ENCODE data around the gene LMAN1. TPM values are rescaled to one million over a fixed set of nuclear protein-coding genes. Genes with fewer than 3 reads are reported as not detected.

Gene LMAN1
- total RNA-seq, 1 experiment from 2014 or later, result 174 TPM

DNA sequence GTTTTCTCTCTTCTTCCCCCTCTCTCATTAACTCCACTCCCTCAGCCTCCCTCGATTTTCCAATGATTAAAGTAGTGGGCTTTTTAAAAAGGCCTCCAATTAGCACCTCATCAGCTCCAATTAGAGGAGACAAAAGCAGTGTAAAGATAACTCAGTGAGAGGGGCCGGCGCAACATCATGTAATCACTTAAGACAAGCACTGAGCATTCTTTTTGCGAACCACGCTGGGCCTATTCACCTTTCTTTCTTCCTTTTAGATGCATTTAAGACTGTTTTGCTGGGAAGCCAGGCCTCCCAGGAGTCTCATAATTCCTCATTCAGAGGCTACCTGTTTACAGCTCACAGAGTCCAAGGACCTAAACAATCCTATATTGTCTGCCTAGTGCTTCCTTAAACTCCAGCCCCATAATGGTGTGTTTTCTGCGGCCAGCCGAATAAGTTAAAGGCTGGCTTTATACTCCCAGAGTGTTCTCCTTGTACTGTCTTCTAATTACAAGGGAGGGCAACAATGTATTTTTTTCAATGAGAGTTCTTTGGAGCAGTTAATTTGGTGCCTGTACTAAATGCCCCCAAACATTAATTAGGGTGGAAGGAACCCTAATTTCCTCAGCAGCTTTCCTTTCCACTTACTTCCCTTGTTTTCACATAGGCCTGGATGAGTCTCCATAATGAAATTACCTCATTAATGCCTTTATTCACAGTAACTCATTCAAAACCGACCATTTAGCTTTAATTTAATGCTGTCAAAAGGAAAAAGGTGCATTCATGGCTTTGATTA is 28.0 kb upstream of the LMAN1 start:
- no peaks in the 10 kb centered on the region for H3K9me3 Mint-ChIP-seq (ENCODE audit: low read depth, unreplicated experiment)
- CTCF ChIA-PET, result interaction anchor here (1.0 kb wide), 1 partner anchor 9 kb away, joined by 4 read pairs; no protein-coding TSS in a partner anchor
- peaks cover 4% of the 10 kb centered on the region for H3K27me3 Mint-ChIP-seq (ENCODE audit: unreplicated experiment)
- TF ChIP-seq, protein P1, sequence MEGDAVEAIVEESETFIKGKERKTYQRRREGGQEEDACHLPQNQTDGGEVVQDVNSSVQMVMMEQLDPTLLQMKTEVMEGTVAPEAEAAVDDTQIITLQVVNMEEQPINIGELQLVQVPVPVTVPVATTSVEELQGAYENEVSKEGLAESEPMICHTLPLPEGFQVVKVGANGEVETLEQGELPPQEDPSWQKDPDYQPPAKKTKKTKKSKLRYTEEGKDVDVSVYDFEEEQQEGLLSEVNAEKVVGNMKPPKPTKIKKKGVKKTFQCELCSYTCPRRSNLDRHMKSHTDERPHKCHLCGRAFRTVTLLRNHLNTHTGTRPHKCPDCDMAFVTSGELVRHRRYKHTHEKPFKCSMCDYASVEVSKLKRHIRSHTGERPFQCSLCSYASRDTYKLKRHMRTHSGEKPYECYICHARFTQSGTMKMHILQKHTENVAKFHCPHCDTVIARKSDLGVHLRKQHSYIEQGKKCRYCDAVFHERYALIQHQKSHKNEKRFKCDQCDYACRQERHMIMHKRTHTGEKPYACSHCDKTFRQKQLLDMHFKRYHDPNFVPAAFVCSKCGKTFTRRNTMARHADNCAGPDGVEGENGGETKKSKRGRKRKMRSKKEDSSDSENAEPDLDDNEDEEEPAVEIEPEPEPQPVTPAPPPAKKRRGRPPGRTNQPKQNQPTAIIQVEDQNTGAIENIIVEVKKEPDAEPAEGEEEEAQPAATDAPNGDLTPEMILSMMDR (IDR thresholded peaks at IDR 0.05; ENCODE audit: unreplicated experiment), result no peak
- no peak overlapping the region for H3K27ac Mint-ChIP-seq (ENCODE audit: unreplicated experiment)
- no peaks in the 10 kb centered on the region for H3K4me1 Mint-ChIP-seq (ENCODE audit: low read depth, unreplicated experiment)
- intact Hi-C loops (cut with micrococcal nuclease; ENCODE audit: unreplicated experiment), result no loop called here
- no TSS peak for BruUV-seq (replicated peaks)
- no peak for DNase-seq
- H3K4me3 Mint-ChIP-seq (ENCODE audit: low read depth, unreplicated experiment), result no peak overlapping the region
- H3K36me3 Mint-ChIP-seq (ENCODE audit: insufficient read depth, unreplicated experiment), result no peaks in the 10 kb centered on the region

DNA sequence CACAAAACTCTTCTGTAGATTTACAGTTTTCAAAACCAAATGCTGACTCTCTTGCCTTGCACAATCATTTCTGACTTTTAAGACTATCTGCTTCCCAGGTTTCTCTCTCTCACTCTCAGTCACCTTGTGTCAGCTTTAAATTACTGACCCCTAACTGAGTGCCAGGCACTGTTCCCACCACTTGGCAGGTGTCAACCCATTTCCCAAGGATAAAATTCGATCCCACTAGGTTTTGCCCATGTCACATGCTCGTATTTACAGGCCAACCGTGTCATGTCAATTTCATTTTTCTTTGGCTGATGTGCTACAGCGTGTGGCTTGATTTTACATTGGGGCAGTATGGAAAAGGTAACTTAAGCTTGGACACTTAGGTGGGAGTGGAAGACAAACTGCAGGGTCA is 26.1 kb upstream of the LMAN1 start:
- Mint-ChIP-seq H3K4me1 (ENCODE audit: low read depth, unreplicated experiment) (peaks cover 7% of the 10 kb centered on the region), H3K27me3 (ENCODE audit: unreplicated experiment) (peaks cover 4% of the 10 kb centered on the region), H3K27ac (ENCODE audit: unreplicated experiment) (no peak overlapping the region), H3K4me3 (ENCODE audit: low read depth, unreplicated experiment) (no peak overlapping the region), H3K36me3 (ENCODE audit: insufficient read depth, unreplicated experiment) (no peaks in the 10 kb centered on the region), H3K9me3 (ENCODE audit: low read depth, unreplicated experiment) (no peaks in the 10 kb centered on the region)
- TF ChIP-seq, protein P1 (IDR thresholded peaks at IDR 0.05; ENCODE audit: unreplicated experiment), result no peak
- no peak for DNase-seq
- no TSS peak for BruUV-seq (replicated peaks)
- CTCF ChIA-PET, result no interaction called here
- intact Hi-C loops (cut with micrococcal nuclease; ENCODE audit: unreplicated experiment), result no loop called here

DNA sequence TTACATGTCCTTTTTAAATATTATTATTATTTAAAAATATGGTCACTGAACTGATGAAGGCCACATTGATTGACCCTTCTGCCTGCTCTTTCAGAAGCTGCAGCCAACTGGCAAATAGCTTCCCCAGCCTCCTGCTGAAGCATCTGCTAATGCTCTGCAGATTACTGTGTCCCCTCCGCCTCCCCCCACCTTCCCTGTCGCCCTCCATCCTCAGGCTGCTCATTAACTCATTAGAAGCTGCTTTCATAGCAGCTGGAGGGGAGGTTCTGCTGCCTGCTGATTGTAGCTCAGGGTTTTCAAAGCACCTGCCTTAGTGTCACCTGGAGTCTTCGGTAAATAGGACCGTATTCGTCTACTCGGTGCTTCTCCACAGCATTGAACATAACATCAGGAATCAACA is 24.8 kb upstream of the LMAN1 start:
- Mint-ChIP-seq H3K4me3 (ENCODE audit: low read depth, unreplicated experiment) (no peak overlapping the region), H3K9me3 (ENCODE audit: low read depth, unreplicated experiment) (peaks cover 2% of the 10 kb centered on the region), H3K36me3 (ENCODE audit: insufficient read depth, unreplicated experiment) (no peaks in the 10 kb centered on the region), H3K27ac (ENCODE audit: unreplicated experiment) (no peak overlapping the region), H3K4me1 (ENCODE audit: low read depth, unreplicated experiment) (peaks cover 12% of the 10 kb centered on the region), H3K27me3 (ENCODE audit: unreplicated experiment) (peaks cover 18% of the 10 kb centered on the region)
- no TSS peak for BruUV-seq (replicated peaks)
- CTCF ChIA-PET, result interaction anchor here (0.7 kb wide), 1 partner anchor 13 kb away, joined by 3 read pairs; no protein-coding TSS in a partner anchor
- intact Hi-C loops (cut with micrococcal nuclease; ENCODE audit: unreplicated experiment), result no loop called here
- TF ChIP-seq, protein P1 (IDR thresholded peaks at IDR 0.05; ENCODE audit: unreplicated experiment), result no peak
- no peak for DNase-seq

DNA sequence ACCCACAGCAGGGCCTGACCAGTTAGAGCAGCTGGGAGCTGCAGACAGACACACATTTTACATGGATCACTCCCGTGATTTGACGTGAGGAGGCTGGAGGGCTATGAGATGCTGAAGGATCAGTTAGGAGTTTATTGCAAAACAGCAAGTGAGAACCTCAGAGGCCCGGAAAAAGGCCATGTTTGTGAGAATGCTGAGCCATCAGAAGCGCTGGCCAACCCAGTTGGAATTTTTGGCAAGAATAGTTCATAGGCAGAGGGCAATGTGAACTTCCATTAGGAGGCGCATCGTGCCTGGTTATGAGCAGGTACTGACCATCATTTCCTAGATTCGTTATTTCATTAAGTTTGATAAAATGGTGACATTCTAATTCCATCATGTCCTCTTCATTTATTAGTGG is 23.3 kb upstream of the LMAN1 start:
- TF ChIP-seq, protein P1 (IDR thresholded peaks at IDR 0.05; ENCODE audit: unreplicated experiment), result no peak
- intact Hi-C loops (cut with micrococcal nuclease; ENCODE audit: unreplicated experiment), result no loop called here
- no peak for DNase-seq
- no peak overlapping the region for H3K4me3 Mint-ChIP-seq (ENCODE audit: low read depth, unreplicated experiment)
- CTCF ChIA-PET, result interaction anchor here (0.7 kb wide), 1 partner anchor 20 kb away, joined by 3 read pairs; no protein-coding TSS in a partner anchor
- H3K27ac Mint-ChIP-seq (ENCODE audit: unreplicated experiment), result no peak overlapping the region
- H3K27me3 Mint-ChIP-seq (ENCODE audit: unreplicated experiment), result peaks cover 32% of the 10 kb centered on the region
- no TSS peak for BruUV-seq (replicated peaks)
- H3K36me3 Mint-ChIP-seq (ENCODE audit: insufficient read depth, unreplicated experiment), result no peaks in the 10 kb centered on the region
- peaks cover 2% of the 10 kb centered on the region for H3K9me3 Mint-ChIP-seq (ENCODE audit: low read depth, unreplicated experiment)
- peaks cover 12% of the 10 kb centered on the region for H3K4me1 Mint-ChIP-seq (ENCODE audit: low read depth, unreplicated experiment)
